PFSK-1 (cell line): ENCODE results near the gene BMF.

Source experiments
- FOXP2 ChIP-seq: optimal IDR thresholded peaks from 2 replicates; pipeline ENCODE3; 2011; ENCODE audit warnings: borderline replicate concordance, control low read depth, inconsistent platforms; ENCODE audit not compliant: insufficient read depth; ENCODE audit errors: extremely low read length, extremely low read depth
- POLR2AphosphoS5 ChIP-seq: IDR thresholded peaks from 2 replicates; pipeline ENCODE4 v1.6.1; 2012; ENCODE audit warnings: low read depth, mild to moderate bottlenecking, control low read depth, low read length, moderate library complexity
- SIN3A ChIP-seq: IDR thresholded peaks from 2 replicates; pipeline ENCODE4 v1.6.1; 2012; ENCODE audit warnings: mild to moderate bottlenecking, low read length, moderate library complexity, borderline replicate concordance; ENCODE audit not compliant: insufficient read depth
- TAF1 ChIP-seq: IDR thresholded peaks from 2 replicates; pipeline ENCODE4 v1.6.1; 2012; ENCODE audit warnings: low read length, control low read depth, borderline replicate concordance; ENCODE audit not compliant: insufficient read depth
- TF ChIP-seq, protein P1 (sequence below), 2 experiments: IDR thresholded peaks; 2 replicates each; pipeline versions ENCODE4 v1.6.1 to v1.8.0; 2011 to 2012; ENCODE audit warnings: low read depth in 2 of 2, low read length in 2 of 2, control low read depth in 1 of 2, inconsistent platforms in 1 of 2, mild to moderate bottlenecking in 1 of 2, moderate library complexity in 1 of 2; ENCODE audit not compliant: insufficient read depth in 1 of 2

BMF gene

DNA sequence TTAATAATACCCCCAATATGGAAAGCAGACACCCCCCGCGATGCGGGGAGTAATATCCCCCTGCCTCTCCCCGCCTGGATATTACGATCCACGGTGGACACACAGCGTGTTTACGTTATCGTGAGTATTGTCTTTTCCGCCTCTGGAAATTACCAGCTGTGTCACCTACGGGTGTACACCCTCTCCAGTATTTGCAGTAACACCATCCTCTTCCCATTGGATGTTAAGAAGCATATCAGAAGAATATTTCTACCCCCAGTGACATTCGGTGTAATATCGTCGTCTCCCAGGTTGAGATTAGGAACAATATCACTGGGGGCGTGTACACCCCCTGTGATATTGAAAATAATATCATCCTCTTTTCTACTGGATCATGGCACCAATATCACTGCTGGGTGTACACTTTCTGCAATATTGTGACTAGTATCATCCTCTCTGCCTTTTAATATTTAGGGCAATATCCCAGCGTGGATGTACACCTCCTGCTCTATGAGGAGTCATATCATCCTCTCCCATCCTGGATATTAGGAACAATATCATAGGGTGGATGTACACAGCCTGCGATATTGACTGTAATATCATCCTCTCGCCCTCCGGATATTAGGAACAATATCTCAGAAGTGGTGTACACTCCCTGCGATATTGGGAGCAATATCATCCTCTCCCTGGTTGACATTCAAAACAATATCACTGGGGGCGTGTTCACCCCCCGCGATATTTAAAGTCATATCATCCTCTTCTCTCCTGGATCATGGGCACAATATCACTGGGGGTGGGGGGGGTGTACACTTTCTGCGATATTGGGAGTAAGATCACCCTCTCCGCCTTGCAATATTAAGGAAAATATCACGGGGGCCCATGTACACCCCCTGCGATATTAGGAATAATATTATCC, 20.3 kb upstream of the BMF start:
- TF ChIP-seq FOXP2 = no peak
- TF ChIP-seq TAF1 = no peak
- TF ChIP-seq, protein P1, sequence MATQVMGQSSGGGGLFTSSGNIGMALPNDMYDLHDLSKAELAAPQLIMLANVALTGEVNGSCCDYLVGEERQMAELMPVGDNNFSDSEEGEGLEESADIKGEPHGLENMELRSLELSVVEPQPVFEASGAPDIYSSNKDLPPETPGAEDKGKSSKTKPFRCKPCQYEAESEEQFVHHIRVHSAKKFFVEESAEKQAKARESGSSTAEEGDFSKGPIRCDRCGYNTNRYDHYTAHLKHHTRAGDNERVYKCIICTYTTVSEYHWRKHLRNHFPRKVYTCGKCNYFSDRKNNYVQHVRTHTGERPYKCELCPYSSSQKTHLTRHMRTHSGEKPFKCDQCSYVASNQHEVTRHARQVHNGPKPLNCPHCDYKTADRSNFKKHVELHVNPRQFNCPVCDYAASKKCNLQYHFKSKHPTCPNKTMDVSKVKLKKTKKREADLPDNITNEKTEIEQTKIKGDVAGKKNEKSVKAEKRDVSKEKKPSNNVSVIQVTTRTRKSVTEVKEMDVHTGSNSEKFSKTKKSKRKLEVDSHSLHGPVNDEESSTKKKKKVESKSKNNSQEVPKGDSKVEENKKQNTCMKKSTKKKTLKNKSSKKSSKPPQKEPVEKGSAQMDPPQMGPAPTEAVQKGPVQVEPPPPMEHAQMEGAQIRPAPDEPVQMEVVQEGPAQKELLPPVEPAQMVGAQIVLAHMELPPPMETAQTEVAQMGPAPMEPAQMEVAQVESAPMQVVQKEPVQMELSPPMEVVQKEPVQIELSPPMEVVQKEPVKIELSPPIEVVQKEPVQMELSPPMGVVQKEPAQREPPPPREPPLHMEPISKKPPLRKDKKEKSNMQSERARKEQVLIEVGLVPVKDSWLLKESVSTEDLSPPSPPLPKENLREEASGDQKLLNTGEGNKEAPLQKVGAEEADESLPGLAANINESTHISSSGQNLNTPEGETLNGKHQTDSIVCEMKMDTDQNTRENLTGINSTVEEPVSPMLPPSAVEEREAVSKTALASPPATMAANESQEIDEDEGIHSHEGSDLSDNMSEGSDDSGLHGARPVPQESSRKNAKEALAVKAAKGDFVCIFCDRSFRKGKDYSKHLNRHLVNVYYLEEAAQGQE (IDR thresholded peaks at IDR 0.05; ENCODE audit: insufficient read depth in 1 of 2, low read depth in 2 of 2, low read length in 2 of 2) = no peak
- TF ChIP-seq SIN3A = no peak
- no peak for TF ChIP-seq POLR2AphosphoS5

GRCh38 chr15:40125950-40126349, 17.3 kb upstream of the BMF start:
- TF ChIP-seq SIN3A = no peak
- TF ChIP-seq POLR2AphosphoS5 = no peak
- no peak for TF ChIP-seq TAF1
- TF ChIP-seq, protein P1 (IDR thresholded peaks at IDR 0.05; ENCODE audit: insufficient read depth in 1 of 2, low read depth in 2 of 2, low read length in 2 of 2) = no peak
- no peak for TF ChIP-seq FOXP2

GRCh38 chr15:40121911-40122638, 13.4 kb upstream of the BMF start:
- TF ChIP-seq SIN3A (no peak), FOXP2 (no peak), POLR2AphosphoS5 (no peak), TAF1 (no peak)
- TF ChIP-seq, protein P1 (IDR thresholded peaks at IDR 0.05; ENCODE audit: insufficient read depth in 1 of 2, low read depth in 2 of 2, low read length in 2 of 2) = no peak

- no peak for TF ChIP-seq SIN3A
- TF ChIP-seq TAF1 = no peak
- TF ChIP-seq, protein P1 (IDR thresholded peaks at IDR 0.05; ENCODE audit: insufficient read depth in 1 of 2, low read depth in 2 of 2, low read length in 2 of 2) = no peak
- no peak for TF ChIP-seq FOXP2
- no peak for TF ChIP-seq POLR2AphosphoS5
These were observed 9.8 kb upstream of the BMF start for GRCh38 chr15:40118473-40118872.
